ENCODE measurements around the gene TRIM29. TPM values are rescaled to one million over a fixed set of nuclear protein-coding genes. Genes with fewer than 3 reads are reported as not detected.

The TRIM29 gene
- total and polyA plus RNA-seq, 2 experiments from 2014 or later, result 0.28 TPM; not detected in 1

GRCh38 chr11:120129570-120129969, 8.3 kb downstream of the TRIM29 start (continued):
- no peak for TF ChIP-seq REST (IDR thresholded peaks at IDR 0.05; ENCODE audit: unreplicated experiment)

GRCh38 chr11:120128392-120129119, 9.4 kb downstream of the TRIM29 start:
- no peak overlapping the region for H3K4me3 Mint-ChIP-seq
- H3K27me3 ChIP-seq (ENCODE audit: insufficient read depth), result no peaks in the 10 kb centered on the region
- H3K4me1 ChIP-seq (ENCODE audit: insufficient read depth), result no peaks in the 10 kb centered on the region
- TF ChIP-seq STAT1 (IDR thresholded peaks at IDR 0.05; ENCODE audit: unreplicated experiment) (no peak), EZH2 (IDR thresholded peaks at IDR 0.05; ENCODE audit: low read depth, unreplicated experiment) (no peak), ZNF331 (CRISPR knock-in tag; IDR thresholded peaks at IDR 0.05; ENCODE audit: low read depth) (no peak)
- H4K20me1 ChIP-seq (replicated peaks; ENCODE audit: insufficient read depth), result no peaks in the 10 kb centered on the region
- H3K4me2 ChIP-seq, result no peak overlapping the region
- no peak for DNase-seq (ENCODE audit: low spot score)
- peaks cover 11% of the 10 kb centered on the region for H3K27me3 Mint-ChIP-seq (ENCODE audit: insufficient read depth, low read depth, poor library complexity)
- H3K27ac ChIP-seq (ENCODE audit: low read depth), result no peak overlapping the region
- H3K4me1 Mint-ChIP-seq, result no peaks in the 10 kb centered on the region
- H3K4me3 ChIP-seq, result no peak overlapping the region
- H3K36me3 ChIP-seq (ENCODE audit: insufficient read depth), result no peaks in the 10 kb centered on the region
- H3K9me3 Mint-ChIP-seq, result no peaks in the 10 kb centered on the region
- H3K36me3 Mint-ChIP-seq (ENCODE audit: low read depth), result no peaks in the 10 kb centered on the region
- H3F3A ChIP-seq (replicated peaks; ENCODE audit: low read depth), result no peaks in the 10 kb centered on the region
- H3K79me2 ChIP-seq (replicated peaks; ENCODE audit: insufficient read depth), result no peaks in the 10 kb centered on the region
- no peak for ATAC-seq
- no peak overlapping the region for H3K27ac Mint-ChIP-seq
- H2AFZ ChIP-seq, result no peak overlapping the region
- H3K9me2 ChIP-seq (ENCODE audit: insufficient read depth), result no peaks in the 10 kb centered on the region

DNA sequence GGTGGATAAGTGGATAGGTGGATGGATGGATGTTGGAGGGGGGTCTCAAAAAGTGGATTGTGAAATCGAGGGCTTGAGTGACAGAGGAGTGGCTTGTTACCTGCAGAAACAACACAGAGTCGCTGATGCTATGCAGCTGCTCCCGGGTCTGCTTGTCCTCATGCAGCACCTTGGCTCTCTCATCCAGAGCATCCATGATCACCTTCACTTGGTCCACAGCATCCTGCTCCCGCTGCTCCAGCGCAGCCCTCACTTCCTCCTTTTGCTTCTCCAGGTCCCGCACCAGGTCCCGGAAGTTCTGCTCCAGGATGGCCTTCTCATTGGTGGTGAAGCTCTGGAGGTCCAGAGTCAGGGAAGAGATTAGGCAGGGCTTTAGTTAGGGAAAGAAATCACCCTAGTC, 10.7 kb downstream of the TRIM29 start:
- DNase-seq (ENCODE audit: low spot score), result no peak
- Mint-ChIP-seq H3K27me3 (ENCODE audit: insufficient read depth, low read depth, poor library complexity) (peaks cover 13% of the 10 kb centered on the region), H3K4me1 (no peaks in the 10 kb centered on the region), H3K9me3 (no peaks in the 10 kb centered on the region), H3K36me3 (ENCODE audit: low read depth) (no peaks in the 10 kb centered on the region), H3K4me3 (no peak overlapping the region), H3K27ac (no peak overlapping the region)
- H3K4me3 ChIP-seq, result no peak overlapping the region
- H3K27ac ChIP-seq (ENCODE audit: low read depth), result no peak overlapping the region
- H3K9me2 ChIP-seq (ENCODE audit: insufficient read depth), result no peaks in the 10 kb centered on the region
- H3K79me2 ChIP-seq (replicated peaks; ENCODE audit: insufficient read depth), result no peaks in the 10 kb centered on the region
- H3K36me3 ChIP-seq (ENCODE audit: insufficient read depth), result no peaks in the 10 kb centered on the region
- H3K27me3 ChIP-seq (ENCODE audit: insufficient read depth), result no peaks in the 10 kb centered on the region
- H3F3A ChIP-seq (replicated peaks; ENCODE audit: low read depth), result no peaks in the 10 kb centered on the region
- H3K4me1 ChIP-seq (ENCODE audit: insufficient read depth), result no peaks in the 10 kb centered on the region
- no peaks in the 10 kb centered on the region for H4K20me1 ChIP-seq (replicated peaks; ENCODE audit: insufficient read depth)
- no peak for TF ChIP-seq EZH2 (IDR thresholded peaks at IDR 0.05; ENCODE audit: low read depth, unreplicated experiment)
- no peak for TF ChIP-seq EZH2phosphoT487 (IDR thresholded peaks at IDR 0.05; ENCODE audit: unreplicated experiment)
- no peak for TF ChIP-seq JUNB (IDR thresholded peaks at IDR 0.05; ENCODE audit: unreplicated experiment)
- no peak for TF ChIP-seq CTCF (conservative IDR thresholded peaks at IDR 0.05; ENCODE audit: low read depth in 2 of 2)
- no peak for TF ChIP-seq CREB1 (CRISPR knock-in tag; IDR thresholded peaks at IDR 0.05; ENCODE audit: low read depth)
- TF ChIP-seq POLR2AphosphoS5 (IDR thresholded peaks at IDR 0.05; ENCODE audit: low read depth), result no peak
- no peak for TF ChIP-seq ZNF331 (CRISPR knock-in tag; IDR thresholded peaks at IDR 0.05; ENCODE audit: low read depth)
- no peak for ATAC-seq
- H2AFZ ChIP-seq, result no peak overlapping the region
- H3K4me2 ChIP-seq, result no peak overlapping the region
